Mesangial cell (primary cell): ENCODE data around the gene KMT5C. TPM values are rescaled to one million over a fixed set of nuclear protein-coding genes. Genes with fewer than 3 reads are reported as not detected.

Source experiments
- total RNA-seq: library from RNA; depleted of rRNA; stranded (reverse); fragments of >200 nt; gene quantifications from 2 replicates; pipeline ENCODE4 v1.2.3, GENCODE V29; 2015

KMT5C gene
- total RNA-seq, result 9.9 and 14.8 TPM in 2 replicates

GRCh38 chr19:55339105-55339888 lies at the start of gene KMT5C:
Gene KMT5C, plus strand, starts transcription at chr19:55339876. Its CDS starts 2,061 bp downstream, at chr19:55341937.

GRCh38 chr19:55325172-55325571 lies 14.5 kb upstream of the KMT5C start, which contains the start of gene TMEM150B:
Gene TMEM150B, minus strand, starts transcription at chr19:55325341. Its CDS starts 4,305 bp downstream, at chr19:55321036.

GRCh38 chr19:55354698-55355212 lies 15.1 kb downstream of the KMT5C start, which contains the start of gene COX6B2:
Gene COX6B2, minus strand, starts transcription at chr19:55354719. Its CDS starts 198 bp downstream, at chr19:55354521.

GRCh38 chr19:55362990-55363716 lies 23.5 kb downstream of the KMT5C start, which contains the start of gene GARIN5B:
Gene GARIN5B, minus strand, starts transcription at chr19:55363260. Its CDS starts 194 bp downstream, at chr19:55363066.

DNA sequence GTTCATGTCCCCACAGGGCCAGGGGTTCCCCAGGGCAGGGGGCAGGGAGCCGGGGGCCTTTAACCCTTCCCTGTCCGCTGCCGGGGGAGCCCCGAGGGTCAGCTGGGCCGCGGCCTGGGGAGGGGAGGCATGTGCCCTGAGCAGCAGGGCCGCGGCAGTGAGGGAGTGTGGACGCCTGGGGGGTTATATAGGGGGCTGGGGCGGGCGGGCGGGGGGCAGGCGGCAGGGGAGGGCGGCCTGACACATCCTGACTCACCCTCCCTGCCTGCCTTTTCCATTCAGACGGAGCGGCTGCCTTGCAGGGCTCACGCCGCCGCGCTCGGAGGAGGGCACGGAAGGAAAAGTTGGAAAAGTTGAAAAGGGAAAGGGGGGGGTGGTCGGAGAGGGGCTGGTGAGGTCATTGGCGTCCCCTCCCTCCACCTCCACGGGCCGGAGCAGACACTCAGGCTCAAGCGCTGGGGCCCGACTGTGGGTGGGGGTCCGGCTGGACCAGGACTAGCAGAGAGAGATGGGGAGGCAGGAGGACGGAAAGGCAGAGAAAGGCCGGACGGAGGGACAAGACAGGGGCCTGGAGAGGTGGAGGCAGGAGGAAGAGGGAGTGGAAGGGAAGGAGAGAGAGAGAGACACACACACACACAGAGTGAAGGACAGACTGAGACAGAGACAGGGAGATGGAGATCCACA lies 30.8 kb downstream of the KMT5C start, which contains the start of gene IL11:
Gene IL11 (minus strand): TSS at position 159 of the 684 bp plus-strand sequence. CDS start 153 bp downstream, at position 6.

DNA sequence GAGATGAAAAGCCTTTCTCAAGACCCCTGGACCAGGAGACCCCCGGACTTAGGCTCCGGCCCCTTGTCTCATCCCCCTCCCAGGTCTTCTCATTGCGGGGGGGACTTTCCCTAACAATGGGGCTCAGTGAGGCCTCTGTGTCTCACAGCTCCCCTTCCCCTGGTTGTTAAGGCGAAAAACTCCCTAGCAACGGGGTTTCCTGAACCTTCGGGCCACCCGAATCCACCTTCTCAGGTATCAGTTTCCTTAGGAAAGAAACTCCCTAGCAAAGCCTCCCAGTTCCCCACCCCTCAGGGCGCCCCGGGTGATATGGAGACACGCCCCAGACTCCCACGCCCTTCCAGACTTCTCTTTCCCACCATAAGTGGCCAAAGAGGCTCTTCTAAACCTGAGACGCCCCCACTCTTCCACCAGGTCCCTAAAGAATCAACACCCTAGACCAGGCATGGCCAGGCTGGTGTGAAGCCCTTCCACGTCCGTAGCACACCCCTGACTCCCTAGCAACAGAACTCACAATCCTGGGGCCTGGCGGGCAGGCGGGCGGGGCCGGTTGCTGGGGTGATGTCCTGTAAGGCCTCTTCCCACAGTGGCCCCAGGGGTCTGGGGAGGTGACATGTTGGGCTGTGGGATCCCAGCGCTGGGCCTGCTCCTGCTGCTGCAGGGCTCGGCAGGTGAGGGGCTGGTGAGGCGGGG lies 36.7 kb downstream of the KMT5C start, which contains the start of gene TMEM190:
Gene TMEM190 (plus strand): TSS at position 586 of the 693 bp plus-strand sequence. CDS start 28 bp downstream, at position 614.

DNA sequence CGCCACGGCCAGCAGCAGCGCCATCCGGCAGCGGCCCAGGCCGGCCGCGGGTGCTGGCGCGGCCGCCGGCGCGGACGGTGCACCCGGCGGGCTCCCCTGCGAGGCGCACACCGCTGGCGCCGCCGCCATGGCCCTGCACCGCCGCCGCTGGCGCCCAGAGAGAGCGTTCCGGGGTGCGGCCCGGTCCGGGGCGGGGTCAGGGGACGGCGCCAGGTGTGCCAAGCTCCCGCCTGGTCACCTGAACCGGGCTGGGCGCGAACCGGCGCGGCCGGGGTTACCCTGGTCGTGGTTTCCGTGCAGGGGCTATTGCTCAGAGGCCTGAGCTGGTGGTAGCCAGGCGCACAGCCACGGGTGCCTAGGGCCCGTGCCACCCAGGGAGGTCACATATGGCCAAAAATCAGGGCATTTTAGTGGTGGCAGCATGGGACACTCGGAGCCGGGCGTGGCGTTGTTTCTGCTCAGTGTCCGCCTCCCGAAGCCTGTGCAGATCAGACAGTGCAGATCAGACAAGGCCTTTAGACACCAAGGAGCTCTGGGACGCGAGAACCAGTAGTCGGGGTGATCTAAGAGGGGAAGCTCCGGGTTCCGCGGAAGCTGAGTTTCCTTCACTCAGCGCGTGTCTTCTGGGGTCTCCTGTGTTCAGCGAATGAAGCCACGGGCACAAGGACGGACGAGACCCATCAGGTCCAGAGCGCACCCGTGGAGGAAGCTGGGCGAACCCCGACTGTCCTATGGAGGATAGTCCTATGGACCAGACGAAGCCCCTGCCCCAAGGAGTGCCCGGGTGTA lies 44.6 kb downstream of the KMT5C start, which contains the start of gene TMEM238:
Gene TMEM238 (minus strand): TSS at position 162 of the 789 bp plus-strand sequence. CDS start 33 bp downstream, at position 129.

GRCh38 chr19:55385724-55386492 lies 46.2 kb downstream of the KMT5C start, which contains the start of gene RPL28:
Gene RPL28, plus strand, starts transcription at chr19:55385932. Its CDS starts 426 bp downstream, at chr19:55386358.

Other genes with a start within 250 kb of the KMT5C start
- 65.5 and 69.6 TPM in 2 replicates for gene PPP1R12C, start 222.2 kb upstream of the KMT5C start, total RNA-seq
- gene TNNT1, start 190.7 kb upstream of the KMT5C start, total RNA-seq, result 0.65 and 5.2 TPM in 2 replicates
- 1.9 TPM in 1 of 2 replicates, not detected in the other for gene TNNI3, start 182.1 kb upstream of the KMT5C start, total RNA-seq
- gene DNAAF3, start 173.3 kb upstream of the KMT5C start, total RNA-seq, result 0.65 and 6.7 TPM in 2 replicates
- 0.38 TPM in 1 of 2 replicates, not detected in the other for gene SYT5, start 159.6 kb upstream of the KMT5C start, total RNA-seq
- 0.81 and 3.7 TPM in 2 replicates for gene PTPRH, start 130.4 kb upstream of the KMT5C start, total RNA-seq
- gene TMEM86B, start 111.1 kb upstream of the KMT5C start, total RNA-seq, result 2.4 TPM in 2 replicates
- 56.5 and 70.4 TPM in 2 replicates for gene PPP6R1, start 80.9 kb upstream of the KMT5C start, total RNA-seq
- 45.9 and 63.2 TPM in 2 replicates for gene HSPBP1, start 59.8 kb upstream of the KMT5C start, total RNA-seq
- gene BRSK1, start 55.9 kb upstream of the KMT5C start, total RNA-seq, result 5.7 and 7.8 TPM in 2 replicates
- gene TMEM150B, start 14.5 kb upstream of the KMT5C start, total RNA-seq, result not detected in 2 replicates
- 1.0 TPM in 1 of 2 replicates, not detected in the other for gene COX6B2, start 14.8 kb downstream of the KMT5C start, total RNA-seq
- gene GARIN5B, start 23.4 kb downstream of the KMT5C start, total RNA-seq, result 0.13 TPM in 1 of 2 replicates, not detected in the other
- 3.3 and 25.3 TPM in 2 replicates for gene IL11, start 30.6 kb downstream of the KMT5C start, total RNA-seq
- gene TMEM190, start 37.0 kb downstream of the KMT5C start, total RNA-seq, result 1.8 TPM in 1 of 2 replicates, not detected in the other
- 1.5 and 3.3 TPM in 2 replicates for gene TMEM238, start 44.4 kb downstream of the KMT5C start, total RNA-seq
- gene RPL28, start 46.1 kb downstream of the KMT5C start, total RNA-seq, result 446 and 474 TPM in 2 replicates
- 61.7 and 400 TPM in 2 replicates for gene UBE2S, start 67.9 kb downstream of the KMT5C start, total RNA-seq
- gene SHISA7, start 103.4 kb downstream of the KMT5C start, total RNA-seq, result under 0.01 TPM in 1 of 2 replicates, not detected in the other
- gene ISOC2, start 121.8 kb downstream of the KMT5C start, total RNA-seq, result 102 and 133 TPM in 2 replicates
- not detected in 2 replicates for gene C19orf85, start 124.9 kb downstream of the KMT5C start, total RNA-seq
- 8.8 and 19.0 TPM in 2 replicates for gene ZNF628, start 136.7 kb downstream of the KMT5C start, total RNA-seq
- gene NAT14, start 145.3 kb downstream of the KMT5C start, total RNA-seq, result 27.2 and 76.3 TPM in 2 replicates
- gene SSC5D, start 148.6 kb downstream of the KMT5C start, total RNA-seq, result 0.81 and 34.0 TPM in 2 replicates
- 2.4 and 7.9 TPM in 2 replicates for gene SBK2, start 197.3 kb downstream of the KMT5C start, total RNA-seq
- 0.13 and 0.16 TPM in 2 replicates for gene SBK3, start 205.7 kb downstream of the KMT5C start, total RNA-seq
- 10.8 and 25.7 TPM in 2 replicates for gene ZNF579, start 241.0 kb downstream of the KMT5C start, total RNA-seq